Measurements from ENCODE around the gene NDUFB5.
A peak's percentile ranks its signal among the peaks of the same experiment; 100 is the strongest.

NDUFB5 gene

GRCh38 chr3:179671747-179672242 is 67.2 kb downstream of the NDUFB5 start:
- H3K4me3 ChIP-seq (ENCODE audit: low read depth, low read length), result no peak overlapping the region
- DNase-seq (ENCODE audit: low read depth, low spot score), result peak; percentile 92
- no peak for TF ChIP-seq CTCF (IDR thresholded peaks at IDR 0.05; ENCODE audit: low read depth, low read length)
- in situ Hi-C loops (cut with HindIII; ENCODE audit: low sequenced_read_pairs), result no loop called here

- in situ Hi-C loops (cut with HindIII; ENCODE audit: low sequenced_read_pairs), result no loop called here
- no peak overlapping the region for H3K4me3 ChIP-seq (ENCODE audit: low read depth, low read length)
- no peak for DNase-seq (ENCODE audit: low read depth, low spot score)
- TF ChIP-seq CTCF (IDR thresholded peaks at IDR 0.05; ENCODE audit: low read depth, low read length), result no peak
Observed at GRCh38 chr3:179672918-179673317, 68.3 kb downstream of the NDUFB5 start.

GRCh38 chr3:179673523-179673922 is 68.9 kb downstream of the NDUFB5 start:
- no peak overlapping the region for H3K4me3 ChIP-seq (ENCODE audit: low read depth, low read length)
- in situ Hi-C loops (cut with HindIII; ENCODE audit: low sequenced_read_pairs), result no loop called here
- TF ChIP-seq CTCF (IDR thresholded peaks at IDR 0.05; ENCODE audit: low read depth, low read length), result no peak
- no peak for DNase-seq (ENCODE audit: low read depth, low spot score)

GRCh38 chr3:179676081-179676480 is 71.5 kb downstream of the NDUFB5 start:
- TF ChIP-seq CTCF (IDR thresholded peaks at IDR 0.05; ENCODE audit: low read depth, low read length), result no peak
- in situ Hi-C loops (cut with HindIII; ENCODE audit: low sequenced_read_pairs), result no loop called here
- no peak overlapping the region for H3K4me3 ChIP-seq (ENCODE audit: low read depth, low read length)
- DNase-seq (ENCODE audit: low read depth, low spot score), result no peak

Measured in astrocyte of the spinal cord (primary cell).